HG03378 (cell line): ENCODE measurements around the gene TGFB2.

Experiments used
- ATAC-seq: cut with Tn5 transposase; IDR thresholded peaks from one replicate; pipeline ENCODE4 v1.9.1; 2021; ENCODE audit warnings: mild to moderate bottlenecking, moderate library complexity; ENCODE audit not compliant: unreplicated experiment

Gene TGFB2

DNA sequence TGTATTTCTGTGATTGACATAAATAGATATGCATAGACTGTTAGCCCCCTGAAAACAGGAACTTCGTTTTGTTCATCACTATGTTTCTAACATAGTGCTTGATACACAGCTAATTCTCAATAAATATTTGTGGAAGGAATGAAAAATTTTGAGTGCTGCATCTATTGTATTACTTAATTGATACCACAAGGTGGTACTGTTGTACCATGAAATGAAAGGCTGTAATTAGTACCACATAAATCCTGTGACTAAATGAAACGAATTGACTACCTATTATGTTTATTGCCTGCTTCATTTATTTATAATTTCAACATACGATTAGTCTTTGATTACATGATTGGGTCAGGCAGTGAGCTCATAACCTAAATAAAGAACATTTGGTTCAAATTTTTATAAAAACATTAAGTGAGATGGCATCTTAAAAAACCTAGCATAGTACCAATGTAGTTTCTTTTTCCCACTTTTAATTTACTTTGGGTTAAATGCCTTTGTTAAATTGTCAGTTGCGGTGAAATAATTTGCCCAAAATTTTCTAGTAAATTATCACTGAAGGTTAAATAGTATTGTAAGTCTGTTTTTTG lies 15.0 kb upstream of the TGFB2 start:
- ATAC-seq, result peak; percentile 79

DNA sequence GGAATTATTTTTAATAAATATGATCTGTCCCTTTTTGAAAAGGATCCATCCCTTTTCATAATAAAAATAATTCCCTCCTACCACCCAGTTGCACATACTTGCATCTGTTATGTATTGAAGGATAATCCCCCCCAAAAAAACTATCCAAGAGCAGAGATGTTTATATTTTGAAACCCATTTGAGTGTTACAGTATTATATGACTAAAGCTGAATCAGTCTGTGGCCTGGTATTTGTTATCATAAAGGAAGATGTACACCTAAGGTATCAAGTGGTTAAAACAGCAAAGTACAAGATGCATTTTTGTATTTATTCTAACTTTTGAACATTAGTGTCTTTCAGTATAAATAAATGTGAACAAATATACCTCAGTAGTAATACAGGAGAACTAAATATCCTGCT lies 12.7 kb upstream of the TGFB2 start:
- ATAC-seq, result no peak

GRCh38 chr1:218336328-218336727 lies 8.8 kb upstream of the TGFB2 start:
- no peak for ATAC-seq

- ATAC-seq, result peak; percentile 82
These were observed 5.8 kb upstream of the TGFB2 start for GRCh38 chr1:218339267-218339831.

DNA sequence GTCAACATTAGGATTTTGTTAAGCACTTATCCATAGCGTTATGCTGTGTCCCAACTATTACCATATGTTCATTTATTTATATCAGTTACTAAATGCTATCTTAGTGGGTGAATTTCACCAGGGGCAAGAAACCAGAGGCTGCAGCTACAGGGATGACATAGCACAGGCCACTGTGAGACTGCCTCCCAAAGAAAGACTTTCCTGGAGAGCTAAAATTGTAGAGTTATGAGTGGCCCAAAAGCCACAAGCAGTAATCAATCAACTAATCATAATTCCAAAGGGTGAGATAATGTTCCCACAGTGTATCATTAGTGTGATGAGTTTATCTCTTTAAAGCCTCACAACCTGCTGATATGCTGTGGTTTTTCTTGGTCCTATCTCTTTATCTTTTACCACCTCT lies 3.8 kb upstream of the TGFB2 start:
- no peak for ATAC-seq

- ATAC-seq, result no peak
These were observed 3.0 kb upstream of the TGFB2 start for GRCh38 chr1:218342091-218342490.

DNA sequence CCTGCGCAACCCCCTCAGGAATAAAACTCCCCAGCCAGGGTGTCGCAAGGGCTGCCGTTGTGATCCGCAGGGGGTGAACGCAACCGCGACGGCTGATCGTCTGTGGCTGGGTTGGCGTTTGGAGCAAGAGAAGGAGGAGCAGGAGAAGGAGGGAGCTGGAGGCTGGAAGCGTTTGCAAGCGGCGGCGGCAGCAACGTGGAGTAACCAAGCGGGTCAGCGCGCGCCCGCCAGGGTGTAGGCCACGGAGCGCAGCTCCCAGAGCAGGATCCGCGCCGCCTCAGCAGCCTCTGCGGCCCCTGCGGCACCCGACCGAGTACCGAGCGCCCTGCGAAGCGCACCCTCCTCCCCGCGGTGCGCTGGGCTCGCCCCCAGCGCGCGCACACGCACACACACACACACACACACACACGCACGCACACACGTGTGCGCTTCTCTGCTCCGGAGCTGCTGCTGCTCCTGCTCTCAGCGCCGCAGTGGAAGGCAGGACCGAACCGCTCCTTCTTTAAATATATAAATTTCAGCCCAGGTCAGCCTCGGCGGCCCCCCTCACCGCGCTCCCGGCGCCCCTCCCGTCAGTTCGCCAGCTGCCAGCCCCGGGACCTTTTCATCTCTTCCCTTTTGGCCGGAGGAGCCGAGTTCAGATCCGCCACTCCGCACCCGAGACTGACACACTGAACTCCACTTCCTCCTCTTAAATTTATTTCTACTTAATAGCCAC lies 696 bp downstream of the TGFB2 start:
- ATAC-seq, result peak; percentile 30

DNA sequence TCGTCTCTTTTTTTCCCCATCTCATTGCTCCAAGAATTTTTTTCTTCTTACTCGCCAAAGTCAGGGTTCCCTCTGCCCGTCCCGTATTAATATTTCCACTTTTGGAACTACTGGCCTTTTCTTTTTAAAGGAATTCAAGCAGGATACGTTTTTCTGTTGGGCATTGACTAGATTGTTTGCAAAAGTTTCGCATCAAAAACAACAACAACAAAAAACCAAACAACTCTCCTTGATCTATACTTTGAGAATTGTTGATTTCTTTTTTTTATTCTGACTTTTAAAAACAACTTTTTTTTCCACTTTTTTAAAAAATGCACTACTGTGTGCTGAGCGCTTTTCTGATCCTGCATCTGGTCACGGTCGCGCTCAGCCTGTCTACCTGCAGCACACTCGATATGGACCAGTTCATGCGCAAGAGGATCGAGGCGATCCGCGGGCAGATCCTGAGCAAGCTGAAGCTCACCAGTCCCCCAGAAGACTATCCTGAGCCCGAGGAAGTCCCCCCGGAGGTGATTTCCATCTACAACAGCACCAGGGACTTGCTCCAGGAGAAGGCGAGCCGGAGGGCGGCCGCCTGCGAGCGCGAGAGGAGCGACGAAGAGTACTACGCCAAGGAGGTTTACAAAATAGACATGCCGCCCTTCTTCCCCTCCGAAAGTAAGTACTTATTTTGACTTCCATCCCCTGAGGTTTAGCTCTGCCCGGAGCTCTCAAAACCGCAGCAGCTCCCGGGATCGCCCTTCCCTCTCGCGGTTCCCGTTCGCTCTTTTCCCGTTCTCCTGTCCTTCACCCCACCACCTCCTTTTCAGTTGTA lies 1.5 kb downstream of the TGFB2 start:
- ATAC-seq, result no peak

DNA sequence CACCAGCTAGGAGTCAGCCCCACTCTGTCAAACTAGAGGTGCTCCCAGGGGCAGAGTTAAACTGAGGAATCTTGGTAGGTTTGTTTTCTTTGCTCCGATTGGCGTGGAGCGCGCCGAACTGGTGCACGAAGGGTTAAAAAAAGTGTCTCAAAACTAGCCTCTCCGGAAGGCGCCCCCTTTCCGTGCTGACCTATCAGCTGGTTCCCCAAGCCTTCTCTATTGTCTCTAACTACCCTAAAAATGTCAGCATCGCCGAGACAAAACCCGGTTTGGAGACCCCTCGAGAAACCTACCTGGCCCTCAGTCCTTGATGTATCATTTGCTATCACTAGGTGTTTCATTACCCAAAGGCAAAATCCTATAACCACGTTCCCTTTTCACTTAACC lies 2.2 kb downstream of the TGFB2 start:
- no peak for ATAC-seq

GRCh38 chr1:218347723-218348627 lies 2.8 kb downstream of the TGFB2 start:
- ATAC-seq, result no peak

DNA sequence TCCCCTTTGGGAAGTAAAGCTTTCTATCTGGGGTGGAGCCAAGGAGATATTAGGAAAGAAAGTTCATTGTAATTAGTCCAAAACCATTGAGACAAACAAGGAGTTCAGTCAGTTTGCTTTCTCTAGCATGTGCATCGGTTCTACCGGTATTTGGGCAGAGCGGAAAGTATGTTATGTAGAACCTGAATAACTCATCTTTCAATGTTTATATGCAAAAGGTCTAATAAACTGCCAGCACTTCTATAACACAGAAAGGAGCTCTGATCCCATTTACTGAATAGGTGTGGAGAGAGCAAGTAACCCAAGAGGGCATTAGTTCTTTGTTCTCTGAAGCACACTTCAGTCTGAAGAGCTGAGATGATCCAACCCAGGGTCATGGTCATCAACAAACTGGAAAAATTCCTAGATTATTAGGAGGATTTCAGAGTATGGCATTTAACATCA lies 3.5 kb downstream of the TGFB2 start:
- ATAC-seq, result no peak

GRCh38 chr1:218349348-218350034 lies 4.4 kb downstream of the TGFB2 start:
- no peak for ATAC-seq

DNA sequence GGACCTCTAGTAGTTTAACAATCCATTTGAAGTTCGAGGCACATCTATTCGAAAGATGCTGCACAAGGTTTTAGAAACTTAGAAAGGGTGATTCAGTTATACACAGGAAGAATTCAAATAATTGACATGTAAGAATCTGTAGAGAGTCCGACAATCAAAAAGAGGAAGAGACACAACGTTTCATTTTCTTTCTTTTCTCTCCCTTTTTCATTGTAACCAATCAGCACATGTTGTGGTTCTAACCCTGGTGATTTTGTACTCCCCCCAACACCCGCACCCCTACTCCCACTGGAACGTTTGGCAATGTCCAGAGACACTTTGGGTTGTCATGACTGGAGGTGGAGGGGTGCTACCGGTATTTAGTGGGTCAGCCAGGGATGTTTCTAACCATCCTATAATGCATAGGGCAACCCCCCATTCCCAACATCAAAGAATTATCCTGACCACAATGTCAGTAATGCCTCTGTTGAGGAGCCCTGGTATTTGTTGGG lies 4.9 kb downstream of the TGFB2 start:
- ATAC-seq, result no peak

GRCh38 chr1:218350801-218351266 lies 5.7 kb downstream of the TGFB2 start:
- ATAC-seq, result no peak

- ATAC-seq, result peak; percentile 50
These were observed 6.4 kb downstream of the TGFB2 start for GRCh38 chr1:218351391-218352074.

GRCh38 chr1:218352075-218352438 lies 6.9 kb downstream of the TGFB2 start:
- no peak for ATAC-seq

DNA sequence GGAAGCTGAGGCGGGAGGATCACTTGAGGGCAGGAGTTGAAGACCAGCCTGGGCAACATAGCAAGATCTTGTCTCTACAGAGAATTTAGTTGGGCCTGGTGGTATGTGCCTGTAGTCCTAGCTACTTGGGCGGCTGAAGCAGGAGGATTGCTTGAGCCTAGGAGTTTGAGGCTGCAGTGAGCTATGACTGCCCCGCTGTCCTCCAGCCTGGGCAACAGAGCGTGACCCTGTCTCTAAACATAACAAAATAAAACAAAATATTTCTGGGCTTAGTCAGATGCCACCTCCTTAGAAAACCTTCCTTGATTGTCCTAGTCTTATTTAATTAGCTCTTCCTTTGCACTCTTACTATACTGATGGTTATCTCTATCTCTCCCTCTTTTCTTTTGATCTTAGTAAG lies 8.5 kb downstream of the TGFB2 start:
- no peak for ATAC-seq

GRCh38 chr1:218355278-218355677 lies 10.1 kb downstream of the TGFB2 start:
- ATAC-seq, result no peak

- ATAC-seq, result no peak
These were observed 12.2 kb downstream of the TGFB2 start for GRCh38 chr1:218357211-218357892.
